Neural cell (in vitro differentiated cells): ENCODE data around the gene TACR2. TPM values are rescaled to one million over a fixed set of nuclear protein-coding genes. Genes with fewer than 3 reads are reported as not detected.

Experiments
- H2AFZ ChIP-seq: fragments of 200-600, 300-800 bp; sonication (generic), shearing (Covaris generic); 2 replicates; pipeline ENCODE4 v1.6.0; 2014; ENCODE audit warnings: low read depth, mild to moderate bottlenecking, antibody characterized with exemption, low read length, moderate library complexity
- H3F3A ChIP-seq: fragments of 200-600 bp; shearing (Covaris generic); 2 replicates; pipeline ENCODE4 v1.6.1; 2016; ENCODE audit warnings: mild to moderate bottlenecking, moderate library complexity, mixed read lengths, antibody characterized with exemption, low read length; ENCODE audit not compliant: insufficient read depth, poor library complexity, severe bottlenecking
- H3K27ac ChIP-seq: fragments of 200-600, 300-800 bp; sonication (generic), shearing (Covaris generic); 2 replicates; pipeline ENCODE4 v1.5.1; 2014; ENCODE audit warnings: mild to moderate bottlenecking, low read length, moderate library complexity
- H3K27me3 ChIP-seq: fragments of 300-800, 200-600 bp; sonication (generic), shearing (Covaris generic); 2 replicates; pipeline ENCODE4 v1.6.0; 2014; ENCODE audit warnings: mild to moderate bottlenecking, low read depth, low read length, moderate library complexity; ENCODE audit not compliant: insufficient read depth
- H3K36me3 ChIP-seq: fragments of 300-800, 200-600 bp; sonication (generic), shearing (Covaris generic); 2 replicates; pipeline ENCODE4 v1.5.1; 2014; ENCODE audit warnings: mild to moderate bottlenecking, antibody characterized with exemption, low read length, moderate library complexity; ENCODE audit not compliant: insufficient read depth
- H3K4me2 ChIP-seq: fragments of 300-800, 200-600 bp; sonication (generic), shearing (Covaris generic); 2 replicates; pipeline ENCODE4 v1.6.0; 2014; ENCODE audit warnings: mild to moderate bottlenecking, low read length
- H3K4me3 ChIP-seq: fragments of 300-800, 200-600 bp; sonication (generic), shearing (Covaris generic); 2 replicates; pipeline ENCODE4 v1.5.1; 2014; ENCODE audit warnings: mild to moderate bottlenecking, low read length, moderate library complexity
- H3K79me2 ChIP-seq: fragments of 200-600 bp; shearing (Covaris generic); replicated peaks from 2 replicates; pipeline ENCODE4 v1.6.0; 2014; ENCODE audit warnings: mild to moderate bottlenecking, low read length, moderate library complexity; ENCODE audit not compliant: insufficient read depth
- H3K9ac ChIP-seq: fragments of 300-800, 200-600 bp; sonication (generic), shearing (Covaris generic); 2 replicates; pipeline ENCODE4 v1.6.1; 2016; ENCODE audit warnings: mild to moderate bottlenecking, low read length, mixed read lengths
- H3K9me2 ChIP-seq: fragments of 200-600 bp; shearing (Covaris generic); 2 replicates; pipeline ENCODE4 v1.6.1; 2016; ENCODE audit warnings: mild to moderate bottlenecking, low read length, mixed read lengths; ENCODE audit not compliant: insufficient read depth
- H3K9me3 ChIP-seq: fragments of 200-600, 300-800 bp; sonication (generic), shearing (Covaris generic); 2 replicates; pipeline ENCODE4 v1.6.1; 2016; ENCODE audit warnings: mild to moderate bottlenecking, mixed run types, low read length, moderate library complexity, mixed read lengths
- H4K20me1 ChIP-seq: fragments of 200-600 bp; shearing (Covaris generic); 2 replicates; pipeline ENCODE4 v1.6.1; 2016; ENCODE audit warnings: mild to moderate bottlenecking, mixed run types; ENCODE audit not compliant: insufficient read depth
- CTCF ChIP-seq: fragments of 450-650 bp; IDR thresholded peaks from 2 replicates; pipeline ENCODE4 v1.5.1; 2014; ENCODE audit warnings: antibody characterized with exemption, mild to moderate bottlenecking, moderate library complexity; ENCODE audit not compliant: poor library complexity, severe bottlenecking
- EP300 ChIP-seq: fragments of 450-650 bp; conservative IDR thresholded peaks from 2 replicates; pipeline ENCODE4 v1.6.1; 2014; ENCODE audit warnings: antibody characterized with exemption, mild to moderate bottlenecking, moderate library complexity; ENCODE audit not compliant: poor library complexity, severe bottlenecking
- EZH2 ChIP-seq: fragments of 200-600, 300-800 bp; shearing (Covaris generic), sonication (generic); IDR thresholded peaks from 2 replicates; pipeline ENCODE4 v1.6.1; 2014; ENCODE audit warnings: antibody characterized with exemption, low read length, borderline replicate concordance, mild to moderate bottlenecking; ENCODE audit not compliant: insufficient read depth, poor library complexity, severe bottlenecking
- MXI1 ChIP-seq: fragments of 450-650 bp; conservative IDR thresholded peaks from 2 replicates; pipeline ENCODE4 v1.6.1; 2014; ENCODE audit warnings: antibody characterized with exemption, mild to moderate bottlenecking; ENCODE audit not compliant: poor library complexity, severe bottlenecking
- POLR2AphosphoS5 ChIP-seq: IDR thresholded peaks from 2 replicates; pipeline ENCODE4 v1.6.1; 2012
- RAD21 ChIP-seq: fragments of 450-650 bp; conservative IDR thresholded peaks from 2 replicates; pipeline ENCODE4 v1.6.1; 2014; ENCODE audit warnings: antibody characterized with exemption, mild to moderate bottlenecking, moderate library complexity
- REST ChIP-seq: IDR thresholded peaks from 2 replicates; pipeline ENCODE4 v1.6.1; 2012; ENCODE audit warnings: borderline replicate concordance
- SMC3 ChIP-seq: fragments of 450-650 bp; conservative IDR thresholded peaks from 2 replicates; pipeline ENCODE4 v1.6.1; 2014; ENCODE audit warnings: antibody characterized with exemption, mild to moderate bottlenecking, moderate library complexity; ENCODE audit not compliant: poor library complexity
- TAF1 ChIP-seq: IDR thresholded peaks from 2 replicates; pipeline ENCODE4 v1.6.1; 2012; ENCODE audit warnings: low read depth
- polyA plus RNA-seq: library from polyadenylated mRNA; depleted of rRNA; stranded (reverse); fragments of >200 nt; gene quantifications from 2 replicates; pipeline ENCODE4 v1.2.3, GENCODE V29; 2014

The TACR2 gene
- polyA plus RNA-seq, 1 donor from 2014 or later = not detected

- TF ChIP-seq REST (no peak), EP300 (no peak), SMC3 (no peak), CTCF (no peak), TAF1 (no peak), EZH2 (no peak), RAD21 (no peak), MXI1 (no peak), POLR2AphosphoS5 (no peak)
- no peak overlapping the region for H3K4me3 ChIP-seq
- no peaks in the 10 kb centered on the region for H3K27me3 ChIP-seq
- no peaks in the 10 kb centered on the region for H4K20me1 ChIP-seq
- no peaks in the 10 kb centered on the region for H3F3A ChIP-seq
- H3K9me3 ChIP-seq = no peaks in the 10 kb centered on the region
- H3K27ac ChIP-seq = no peak overlapping the region
- no peaks in the 10 kb centered on the region for H3K9me2 ChIP-seq
- no peak overlapping the region for H3K9ac ChIP-seq
- no peaks in the 10 kb centered on the region for H3K36me3 ChIP-seq
- no peaks in the 10 kb centered on the region for H3K79me2 ChIP-seq
- no peak overlapping the region for H2AFZ ChIP-seq
- no peak overlapping the region for H3K4me2 ChIP-seq
Measured at GRCh38 chr10:69361303-69361614, 55.5 kb downstream of the TACR2 start.

- Histone ChIP-seq H3F3A (no peaks in the 10 kb centered on the region), H2AFZ (no peak overlapping the region), H3K4me2 (no peak overlapping the region), H3K27me3 (no peaks in the 10 kb centered on the region), H3K27ac (no peak overlapping the region), H3K9me2 (no peaks in the 10 kb centered on the region), H3K9ac (no peak overlapping the region), H4K20me1 (no peaks in the 10 kb centered on the region), H3K9me3 (no peaks in the 10 kb centered on the region), H3K36me3 (no peaks in the 10 kb centered on the region), H3K4me3 (no peak overlapping the region), H3K79me2 (no peaks in the 10 kb centered on the region)
- TF ChIP-seq RAD21 (no peak), EZH2 (no peak), TAF1 (no peak), POLR2AphosphoS5 (no peak), EP300 (no peak), MXI1 (no peak), CTCF (no peak)
Measured at GRCh38 chr10:69360485-69361302, 56.0 kb downstream of the TACR2 start.
